BJ (cell line): ENCODE data around the gene MAML1. TPM values are rescaled to one million over a fixed set of nuclear protein-coding genes. Genes with fewer than 3 reads are reported as not detected.
A peak's percentile ranks its signal among the peaks of the same experiment; 100 is the strongest.

Experiments
- CTCF ChIA-PET: fragments of 350-600 bp; formaldehyde crosslinking; extraction: SDS; loops from one replicate; lab custom pipeline; 2021; ENCODE audit warnings: antibody characterized with exemption, inconsistent platforms; lab: Yijun Ruan, JAX
- POLR2A ChIA-PET: fragments of 300-600 bp; sonication (Branson Sonifier 250); formaldehyde crosslinking; extraction: SDS; loops from one replicate; lab custom pipeline; 2021; ENCODE audit warnings: antibody characterized with exemption; lab: Charles Lee
- DNase-seq: peaks from one replicate; pipeline ENCODE4 v3.0.0-alpha.2; 2011; ENCODE audit warnings: low read depth
- H3K27me3 ChIP-seq: 2 replicates; pipeline ENCODE4 v1.6.0; 2011; ENCODE audit warnings: low read length; ENCODE audit not compliant: control insufficient read depth, insufficient read depth
- H3K36me3 ChIP-seq: 2 replicates; pipeline ENCODE4 v1.5.1; 2011; ENCODE audit warnings: low read length; ENCODE audit not compliant: control insufficient read depth, insufficient read depth
- H3K4me3 ChIP-seq: 2 replicates; pipeline ENCODE4 v1.5.1; 2011; ENCODE audit warnings: low read depth, mild to moderate bottlenecking, control low read depth, low read length
- CTCF ChIP-seq: IDR thresholded peaks from 2 replicates; pipeline ENCODE4 v1.5.1; 2011; ENCODE audit warnings: low read depth, mild to moderate bottlenecking, control low read depth, inconsistent platforms, low read length, moderate library complexity; ENCODE audit not compliant: insufficient read depth
- polyA plus RNA-seq: library from polyadenylated mRNA; depleted of rRNA; stranded (reverse); fragments of >200 nt; gene quantifications from 2 replicates; pipeline ENCODE4 v1.2.3, GENCODE V29; 2011

MAML1 gene
- polyA plus RNA-seq, 1 experiment, result 5.3 TPM

GRCh38 chr5:179795863-179796833 lies 63.5 kb downstream of the MAML1 start:
- Histone ChIP-seq H3K27me3 (no peaks in the 10 kb centered on the region), H3K4me3 (peak overlapping the region; percentile 56), H3K36me3 (peaks cover 34% of the 10 kb centered on the region)
- ChIA-PET CTCF (interaction anchor here (0.6 to 2.4 kb wide), 9 partner anchors 8 to 40 kb away, joined by 3 to 7 read pairs (median 5); partner anchors contain the start of gene MGAT4B), POLR2A (no interaction called here)
- peak; percentile 20 for TF ChIP-seq CTCF
- no peak for DNase-seq

- peaks cover 38% of the 10 kb centered on the region for H3K36me3 ChIP-seq
Measured at GRCh38 chr5:179796877-179797608, 64.4 kb downstream of the MAML1 start.

DNA sequence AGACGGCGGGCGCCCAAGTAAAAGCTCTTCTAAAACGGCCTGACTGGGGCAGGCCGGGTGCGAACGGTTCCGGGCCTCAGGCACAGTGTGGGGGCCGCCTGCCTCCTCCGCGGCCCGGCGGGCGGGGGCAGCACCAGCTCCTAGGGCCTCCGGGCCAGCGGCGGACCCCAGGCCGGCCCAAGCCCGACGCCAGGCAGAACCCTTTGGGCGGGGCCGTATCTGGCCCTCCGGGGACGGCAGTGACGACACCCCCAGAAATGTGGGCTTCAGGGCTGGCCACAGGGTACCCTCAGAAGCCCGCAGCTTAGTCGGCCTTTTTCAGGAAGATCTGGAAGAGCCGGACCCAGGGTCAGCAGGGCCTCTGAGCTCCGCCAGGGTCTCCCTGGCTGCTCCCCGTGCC lies 65.1 kb downstream of the MAML1 start:
- H3K27me3 ChIP-seq, result no peaks in the 10 kb centered on the region
- DNase-seq, result no peak
- H3K4me3 ChIP-seq, result no peak overlapping the region
- ChIA-PET CTCF (interaction anchor here (1.1 to 2.4 kb wide), 2 partner anchors 8 to 35 kb away, joined by 3 to 6 read pairs; partner anchors contain the start of gene MGAT4B), POLR2A (no interaction called here)
- no peak for TF ChIP-seq CTCF
- H3K36me3 ChIP-seq, result peaks cover 44% of the 10 kb centered on the region

More at GRCh38 chr5:179796877-179797608, 64.4 kb downstream of the MAML1 start:
- no peaks in the 10 kb centered on the region for H3K27me3 ChIP-seq
- ChIA-PET POLR2A (no interaction called here), CTCF (interaction anchor here (0.6 to 2.4 kb wide), 7 partner anchors 9 to 41 kb away, joined by 3 to 7 read pairs (median 6); partner anchors contain the start of gene MGAT4B)
- peak overlapping the region; percentile 56 for H3K4me3 ChIP-seq
- no peak for TF ChIP-seq CTCF
- DNase-seq, result no peak

- POLR2A ChIA-PET, result no interaction called here
Measured at GRCh38 chr5:179798144-179798770, 65.6 kb downstream of the MAML1 start.

More at GRCh38 chr5:179798144-179798770, 65.6 kb downstream of the MAML1 start:
- no peak for DNase-seq
- Histone ChIP-seq H3K27me3 (no peaks in the 10 kb centered on the region), H3K4me3 (no peak overlapping the region), H3K36me3 (peaks cover 44% of the 10 kb centered on the region)
- CTCF ChIA-PET, result interaction anchor here (0.7 to 2.4 kb wide), 3 partner anchors 8 to 35 kb away, joined by 3 to 6 read pairs (median 3); partner anchors contain the start of gene MGAT4B
- no peak for TF ChIP-seq CTCF
